HG02588 (cell line): Measurements from ENCODE around the gene RPL26.

Experiments
- ATAC-seq: cut with Tn5 transposase; IDR thresholded peaks from one replicate; pipeline ENCODE4 v1.9.1; 2021; ENCODE audit warnings: mild to moderate bottlenecking, moderate library complexity; ENCODE audit not compliant: unreplicated experiment

The RPL26 gene

DNA sequence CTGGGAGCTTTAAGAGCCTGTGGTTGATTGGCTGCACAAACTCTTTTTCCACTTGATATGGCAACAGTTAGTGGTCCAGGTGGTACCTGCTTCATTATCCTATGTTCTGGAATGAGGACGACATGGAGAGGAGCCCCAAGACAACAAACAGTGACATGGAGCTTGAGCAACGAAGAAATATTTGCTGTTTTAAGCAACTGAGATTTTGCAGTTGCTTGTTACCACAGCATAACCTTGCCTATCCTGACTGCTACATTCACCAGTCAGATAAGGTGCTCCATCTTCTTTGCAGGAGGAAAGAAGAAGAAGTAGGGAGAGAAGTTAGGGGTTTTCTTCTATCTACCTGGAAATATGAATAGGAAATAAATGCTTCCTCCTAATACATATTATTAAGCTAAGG, 50.9 kb downstream of the RPL26 start:
- ATAC-seq = no peak
